ENCODE measurements around the gene NAALADL2.

Gene NAALADL2

DNA sequence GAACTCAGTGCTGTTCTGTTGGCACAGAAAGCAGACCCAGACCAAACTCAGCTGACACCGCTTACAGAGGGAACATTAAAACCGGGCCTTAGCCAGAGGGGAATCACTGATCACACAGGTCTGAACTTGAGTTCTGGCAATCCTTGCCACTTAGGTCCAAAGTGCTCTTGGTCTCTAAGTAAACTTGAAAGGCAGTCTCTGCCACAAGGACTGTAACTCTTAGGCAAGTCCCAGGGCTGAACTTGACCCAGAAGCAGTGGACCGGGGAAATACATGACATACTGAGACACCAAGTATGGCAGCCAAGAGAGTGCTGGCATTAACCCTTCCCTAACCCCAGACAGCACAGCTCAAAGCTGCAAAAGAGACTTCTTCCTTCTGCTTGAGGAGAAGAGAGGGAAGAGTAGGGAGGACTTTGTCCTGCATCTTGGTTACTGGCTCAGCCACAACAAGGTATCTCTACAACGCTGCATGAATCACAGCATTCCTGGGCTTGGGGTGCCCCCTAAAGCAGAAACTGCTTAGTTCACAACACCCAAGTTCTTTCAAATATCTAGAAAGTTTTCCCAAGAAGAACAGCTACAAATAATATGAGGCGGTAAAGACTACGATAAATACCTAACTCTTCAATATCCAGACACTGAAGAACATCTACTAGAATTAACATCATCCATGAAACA, 32.5 kb downstream of the NAALADL2 start:
- no peak for DNase-seq

DNA sequence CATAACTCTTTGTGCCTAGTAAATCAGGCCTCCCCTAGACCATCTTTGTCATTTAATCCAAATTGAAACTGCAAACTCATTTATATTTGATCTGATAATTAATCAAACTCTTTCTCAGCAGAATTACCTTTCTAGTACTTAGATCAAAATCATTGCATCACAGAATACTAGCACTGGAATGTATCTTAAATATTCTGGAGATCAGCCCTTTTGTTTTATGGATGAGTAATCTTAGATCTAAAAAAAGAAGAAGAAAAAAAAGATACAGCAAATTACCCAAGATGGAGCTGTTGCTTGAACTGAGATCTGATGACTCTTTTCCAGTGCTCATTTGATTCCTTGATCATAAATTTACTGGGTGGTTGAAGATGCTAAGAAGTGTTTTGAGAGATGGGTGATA, 47.9 kb downstream of the NAALADL2 start:
- DNase-seq: no peak

GRCh38 chr3:174907628-174908407, 48.7 kb downstream of the NAALADL2 start:
- DNase-seq: no peak

DNA sequence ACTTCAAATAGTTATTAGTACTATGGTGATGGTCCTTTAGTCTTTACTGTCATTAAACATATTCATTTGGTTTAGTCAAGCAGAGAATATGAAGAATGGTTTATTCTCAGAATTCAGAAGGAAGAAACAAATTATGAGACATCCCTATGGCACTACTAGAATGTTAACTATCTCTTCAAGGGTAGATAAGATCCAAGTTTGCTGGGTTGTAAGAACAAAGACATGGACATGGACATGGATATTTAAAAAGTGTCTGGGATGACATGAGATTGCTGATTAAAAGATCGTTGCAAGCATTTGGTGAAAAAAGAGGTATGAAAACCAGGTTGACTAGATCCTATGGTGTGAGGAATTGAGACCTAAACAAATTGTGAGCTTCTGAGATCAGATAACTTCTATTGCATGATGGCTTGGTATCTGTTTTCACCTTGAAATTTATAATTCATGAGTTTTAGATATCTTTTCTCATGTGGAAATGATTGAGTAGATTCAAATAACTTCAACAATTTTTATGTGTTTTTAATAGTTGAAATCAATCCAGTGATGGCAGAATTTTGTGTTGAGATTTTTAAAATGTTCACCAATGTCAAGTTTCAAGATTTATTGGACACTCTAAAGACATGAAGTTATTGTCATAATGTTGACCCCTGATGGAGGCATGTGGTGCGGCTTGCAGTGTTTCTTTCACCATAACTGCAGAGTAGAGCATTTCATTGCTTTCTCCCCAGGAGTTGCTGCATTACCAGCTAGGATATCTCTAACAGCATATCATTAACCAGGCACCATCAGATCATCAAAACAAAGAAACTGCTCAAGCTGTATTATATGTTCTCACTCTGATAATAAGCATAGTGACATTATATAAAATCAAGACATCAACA, 72.6 kb downstream of the NAALADL2 start:
- DNase-seq: no peak

- DNase-seq: no peak
Measured at GRCh38 chr3:174936590-174936989, 77.5 kb downstream of the NAALADL2 start.

- DNase-seq: no peak
Measured at GRCh38 chr3:174937478-174937877, 78.3 kb downstream of the NAALADL2 start.

GRCh38 chr3:174938102-174938501, 79.0 kb downstream of the NAALADL2 start:
- no peak for DNase-seq

DNA sequence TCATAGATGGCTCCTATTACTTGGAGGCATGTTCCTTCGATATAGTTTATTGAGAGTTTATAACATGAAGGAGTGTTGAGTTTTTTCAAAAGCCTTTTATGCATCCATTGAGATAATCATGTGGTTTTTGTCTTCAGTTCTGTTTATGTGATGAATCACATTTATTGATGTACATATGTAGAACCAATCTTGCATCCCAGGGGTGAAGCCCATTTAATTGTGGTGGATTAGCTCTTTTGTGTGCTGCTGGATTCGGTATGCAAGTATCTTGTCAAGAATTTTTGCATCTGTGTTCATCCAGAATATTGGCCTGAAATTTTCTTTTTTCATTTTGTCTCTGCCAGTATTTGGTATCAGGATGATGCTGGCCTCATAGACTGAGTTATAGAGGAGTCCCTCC, 81.0 kb downstream of the NAALADL2 start:
- no peak for DNase-seq

- DNase-seq: no peak
Measured at GRCh38 chr3:174945276-174945675, 86.1 kb downstream of the NAALADL2 start.

GRCh38 chr3:174945951-174946350, 86.8 kb downstream of the NAALADL2 start:
- DNase-seq: no peak

DNA sequence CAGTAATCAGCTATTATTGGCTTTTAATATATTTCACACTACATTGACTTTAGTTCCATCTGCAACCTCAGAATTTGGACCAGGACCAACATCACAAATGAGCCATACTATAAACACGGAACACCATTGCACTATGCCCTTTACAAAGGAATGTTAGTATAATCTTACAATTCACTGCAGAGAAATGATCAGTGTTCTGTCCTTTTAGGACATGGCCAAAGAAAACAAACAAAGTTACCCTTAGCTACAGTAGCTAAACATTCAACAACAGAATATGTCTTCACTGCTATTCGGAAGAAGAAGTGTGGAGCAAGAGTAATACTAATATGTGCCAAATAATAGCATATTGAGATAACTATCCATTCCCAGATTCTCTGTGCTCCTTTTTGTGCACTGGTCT, 90.4 kb downstream of the NAALADL2 start:
- no peak for DNase-seq

DNA sequence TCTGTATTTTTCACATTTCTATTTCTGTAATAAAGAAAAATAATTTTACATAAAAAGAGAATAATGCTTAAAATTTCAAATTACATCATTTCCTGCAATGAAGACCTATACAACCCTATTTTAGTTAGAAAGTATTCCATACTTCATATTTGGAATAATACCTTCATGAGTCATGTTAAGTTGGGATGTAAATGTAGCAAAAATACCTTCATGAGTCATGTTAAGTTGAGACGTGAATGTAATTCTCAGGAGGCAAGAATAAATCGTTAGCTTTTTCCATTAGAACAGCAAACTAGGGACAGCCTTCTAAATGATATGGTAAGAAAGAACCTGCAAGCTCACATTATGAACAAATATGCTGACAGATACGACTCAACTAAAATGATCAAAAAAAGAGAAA, 91.9 kb downstream of the NAALADL2 start:
- DNase-seq: no peak

GRCh38 chr3:174951498-174952005, 92.4 kb downstream of the NAALADL2 start:
- no peak for DNase-seq

DNA sequence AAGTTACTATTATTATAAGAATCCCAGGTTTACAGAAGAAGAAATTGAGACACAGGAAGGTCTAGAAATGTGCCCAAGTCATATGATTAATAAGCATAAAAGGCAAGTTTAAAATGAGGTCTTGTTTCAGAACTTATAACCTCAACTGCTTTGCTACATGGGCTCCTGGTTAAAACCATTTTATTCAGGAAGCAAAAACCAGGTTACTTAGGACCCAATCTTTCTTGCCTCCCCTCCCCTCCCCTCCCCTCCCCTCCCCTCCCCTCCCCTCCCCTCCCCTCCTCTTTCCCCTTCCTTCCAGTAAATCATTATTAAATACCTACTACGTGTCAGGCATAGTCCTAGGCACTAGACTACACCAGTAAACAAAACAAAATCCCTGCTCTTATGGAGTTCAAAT, 93.9 kb downstream of the NAALADL2 start:
- DNase-seq: no peak

- no peak for DNase-seq
Measured at GRCh38 chr3:174955513-174956016, 96.4 kb downstream of the NAALADL2 start.

- DNase-seq: no peak
Measured at GRCh38 chr3:174957081-174957480, 97.9 kb downstream of the NAALADL2 start.

DNA sequence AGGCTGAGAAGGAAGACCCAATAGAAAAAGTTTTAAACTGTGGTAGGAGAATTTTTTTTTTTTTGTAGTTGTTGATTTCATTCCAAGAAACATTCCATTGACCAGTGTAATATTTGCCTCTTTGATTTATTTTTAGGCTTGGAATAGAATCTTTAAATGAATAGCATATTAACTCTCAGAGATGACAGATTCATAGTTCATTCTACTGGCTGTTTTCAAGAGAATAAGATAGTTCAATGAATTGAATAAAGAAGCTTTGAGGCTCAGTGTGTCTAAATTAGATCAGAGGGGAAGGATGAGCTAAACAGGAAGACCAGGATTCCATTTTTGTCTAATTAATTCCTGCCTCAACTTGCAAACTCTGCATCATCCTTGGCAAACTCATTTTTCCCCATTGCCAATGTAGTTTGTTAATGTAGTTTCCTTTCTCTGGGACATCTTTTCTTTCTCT, 98.4 kb downstream of the NAALADL2 start:
- no peak for DNase-seq

GRCh38 chr3:174958671-174959328, 99.7 kb downstream of the NAALADL2 start:
- DNase-seq: no peak

DNA sequence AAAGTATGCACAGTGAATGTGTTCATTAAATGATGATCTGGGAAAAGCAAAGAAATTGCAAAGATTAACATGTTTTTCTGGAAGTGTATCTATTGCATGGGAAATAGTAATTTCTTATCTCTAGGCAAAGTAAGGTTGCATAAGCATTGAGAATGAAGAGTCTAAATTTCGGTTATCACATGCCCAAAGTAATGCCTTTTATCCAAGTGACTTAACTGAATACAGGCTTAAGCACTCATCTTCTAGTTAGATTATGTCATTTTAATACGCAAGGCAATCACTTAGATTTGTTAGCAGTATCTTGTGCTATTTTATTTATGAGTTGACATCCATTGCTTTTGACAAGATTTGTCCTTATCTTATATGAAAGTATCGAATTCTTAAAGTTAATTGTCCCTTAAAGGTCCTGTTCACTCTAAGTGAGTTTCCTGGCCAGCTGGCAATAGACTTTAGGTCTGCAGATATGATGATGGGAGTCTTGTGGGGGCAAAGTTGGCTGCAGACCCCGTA, 100.5 kb downstream of the NAALADL2 start:
- no peak for DNase-seq

GRCh38 chr3:174960898-174961297, 101.8 kb downstream of the NAALADL2 start:
- DNase-seq: no peak

DNA sequence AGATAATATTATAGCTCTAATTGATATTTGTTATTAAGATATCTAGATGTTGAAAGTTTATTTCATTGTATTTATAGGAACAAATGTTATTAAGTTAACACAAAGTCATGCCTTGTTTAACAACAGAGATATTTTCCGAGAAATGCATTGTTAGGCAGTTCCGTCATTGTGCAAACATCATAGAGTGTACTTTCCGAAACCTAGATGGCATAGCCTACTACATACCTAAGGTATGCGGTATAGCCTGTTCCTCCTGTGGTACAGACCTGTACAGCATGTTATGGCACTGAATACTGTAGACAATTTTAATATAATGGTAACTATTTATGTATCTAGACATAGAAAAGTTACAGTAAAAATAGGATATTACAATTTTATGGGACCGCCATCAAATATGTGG, 114.3 kb downstream of the NAALADL2 start:
- no peak for DNase-seq

DNA sequence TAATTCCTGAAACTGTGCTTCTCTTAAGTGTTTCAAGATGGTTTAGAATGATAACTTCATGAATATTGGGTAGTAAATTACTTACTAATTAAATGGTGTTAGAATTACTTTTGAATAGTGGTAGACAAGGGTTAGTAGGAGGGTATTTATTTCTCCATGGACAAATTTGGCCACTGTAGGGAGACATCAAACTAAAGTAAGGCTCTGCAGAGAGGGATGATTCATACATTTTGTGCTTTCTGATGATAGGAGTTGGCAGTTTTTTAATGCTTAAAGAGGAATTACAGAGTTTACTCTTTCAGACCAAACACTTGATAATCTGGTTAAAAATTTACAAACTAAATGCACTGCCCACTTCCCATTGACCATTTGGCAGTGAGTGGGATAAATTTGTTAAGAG, 127.6 kb downstream of the NAALADL2 start:
- DNase-seq: no peak
